Measurements from ENCODE around the gene ODAD4.

Gene ODAD4

DNA sequence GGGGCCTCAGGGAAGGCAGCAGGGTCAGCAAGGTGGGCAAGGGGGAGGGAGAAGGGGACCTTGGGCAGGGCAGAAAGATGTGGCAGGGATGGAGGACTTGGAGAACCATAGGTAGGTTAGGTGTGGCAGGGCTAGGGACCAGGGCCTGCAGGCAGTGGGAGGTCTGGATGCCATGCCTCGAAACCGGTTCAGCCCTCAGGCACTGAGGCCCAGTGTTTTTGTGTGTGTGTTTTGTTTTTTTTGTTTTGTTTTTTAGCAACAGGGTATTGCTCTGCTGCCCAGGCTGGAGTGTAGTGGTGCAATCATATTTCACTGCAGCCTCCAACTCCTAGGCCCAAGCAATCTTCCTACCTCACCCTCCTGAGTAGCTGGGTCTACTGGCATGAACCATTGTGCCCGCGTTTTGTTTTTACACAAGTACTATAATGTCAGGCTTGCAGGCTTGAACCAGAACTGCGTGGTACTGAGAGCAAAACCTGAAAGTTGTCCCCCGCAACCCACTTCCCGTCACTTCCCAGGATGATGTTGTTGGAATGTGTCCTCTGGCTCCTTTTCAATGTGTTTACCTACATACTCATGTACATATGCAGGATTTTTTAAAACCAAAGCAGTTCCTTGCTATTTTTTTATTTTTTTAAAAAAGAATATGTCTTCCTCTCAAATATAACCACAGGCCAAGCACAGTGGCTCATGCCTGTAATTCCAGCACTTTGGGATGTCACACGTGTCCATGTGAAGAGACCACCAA, 12.4 kb downstream of the ODAD4 start:
- TF ChIP-seq GATA2 (IDR thresholded peaks at IDR 0.05; ENCODE audit: low read depth, low read length) (no peak), GATA3 (IDR thresholded peaks at IDR 0.05; ENCODE audit: low read depth, low read length) (no peak)

DNA sequence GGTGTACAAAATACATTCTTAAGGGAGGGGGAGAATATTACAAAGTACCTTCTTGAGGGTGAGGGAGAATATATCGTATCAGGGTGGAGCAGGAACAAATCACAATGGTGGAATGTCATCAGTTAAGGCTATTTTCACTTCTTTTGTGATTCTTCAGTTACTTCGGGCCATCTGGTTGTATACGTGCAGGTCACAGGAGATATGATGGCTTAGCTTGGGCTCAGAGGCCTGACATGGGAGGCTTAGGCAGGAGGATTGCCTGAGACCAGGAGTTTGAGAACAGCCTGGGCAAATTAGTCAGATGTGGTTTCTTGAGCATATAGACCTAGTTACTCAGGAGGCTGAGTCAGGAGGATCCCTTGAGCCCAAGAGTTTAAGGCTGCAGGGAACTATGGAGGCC, 13.1 kb downstream of the ODAD4 start:
- no peak for TF ChIP-seq GATA2 (IDR thresholded peaks at IDR 0.05; ENCODE audit: low read depth, low read length)
- no peak for TF ChIP-seq GATA3 (IDR thresholded peaks at IDR 0.05; ENCODE audit: low read depth, low read length)

DNA sequence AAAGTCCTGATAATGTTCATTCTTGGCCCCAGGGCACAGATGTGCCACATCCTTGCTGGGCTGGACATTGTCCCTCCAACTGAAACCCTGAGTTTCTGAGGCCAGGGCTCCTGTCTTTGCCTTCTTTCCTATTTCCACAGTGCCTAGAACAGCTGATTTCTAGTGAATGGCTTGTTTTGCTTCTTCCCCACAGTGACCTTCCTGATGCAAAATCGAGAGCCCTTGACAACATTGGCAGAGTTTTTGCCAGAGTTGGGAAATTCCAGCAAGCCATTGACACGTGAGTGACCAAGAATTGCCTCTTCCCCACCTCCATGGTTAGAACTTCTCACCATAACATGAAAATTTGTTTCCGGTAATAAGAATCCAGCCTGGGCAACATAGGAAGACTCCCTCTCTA, 14.5 kb downstream of the ODAD4 start:
- TF ChIP-seq GATA3 (IDR thresholded peaks at IDR 0.05; ENCODE audit: low read depth, low read length) (no peak), GATA2 (IDR thresholded peaks at IDR 0.05; ENCODE audit: low read depth, low read length) (no peak)

DNA sequence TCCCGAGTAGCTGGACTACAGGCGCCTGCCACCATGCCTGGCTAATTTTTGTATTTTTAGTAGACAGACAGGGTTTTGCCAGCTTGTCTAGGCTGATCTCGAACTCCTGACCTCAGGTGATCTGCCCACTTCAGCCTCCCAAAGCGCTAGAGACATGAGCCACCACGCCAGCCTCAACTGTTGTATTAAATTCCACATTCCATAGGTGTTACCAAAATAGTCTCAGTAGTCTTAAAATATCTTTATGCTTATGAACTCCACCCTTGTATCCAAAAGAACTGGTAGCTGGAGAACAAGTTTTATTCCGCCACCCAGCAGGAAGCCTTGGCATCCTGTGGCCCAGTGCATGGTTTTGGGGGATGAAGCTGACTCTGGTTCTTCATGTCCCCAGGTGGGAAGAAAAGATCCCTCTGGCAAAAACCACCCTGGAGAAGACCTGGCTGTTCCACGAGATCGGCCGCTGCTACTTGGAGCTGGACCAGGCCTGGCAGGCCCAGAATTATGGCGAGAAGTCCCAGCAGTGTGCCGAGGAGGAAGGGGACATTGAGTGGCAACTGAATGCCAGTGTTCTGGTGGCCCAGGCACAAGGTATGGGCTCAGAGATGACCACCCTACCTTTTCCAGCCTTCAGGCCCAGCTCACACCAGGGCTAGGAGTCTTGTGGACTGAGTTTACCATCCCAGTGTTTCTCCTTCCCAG, 18.5 kb downstream of the ODAD4 start:
- TF ChIP-seq GATA3 (IDR thresholded peaks at IDR 0.05; ENCODE audit: low read depth, low read length) (no peak), GATA2 (IDR thresholded peaks at IDR 0.05; ENCODE audit: low read depth, low read length) (no peak)

DNA sequence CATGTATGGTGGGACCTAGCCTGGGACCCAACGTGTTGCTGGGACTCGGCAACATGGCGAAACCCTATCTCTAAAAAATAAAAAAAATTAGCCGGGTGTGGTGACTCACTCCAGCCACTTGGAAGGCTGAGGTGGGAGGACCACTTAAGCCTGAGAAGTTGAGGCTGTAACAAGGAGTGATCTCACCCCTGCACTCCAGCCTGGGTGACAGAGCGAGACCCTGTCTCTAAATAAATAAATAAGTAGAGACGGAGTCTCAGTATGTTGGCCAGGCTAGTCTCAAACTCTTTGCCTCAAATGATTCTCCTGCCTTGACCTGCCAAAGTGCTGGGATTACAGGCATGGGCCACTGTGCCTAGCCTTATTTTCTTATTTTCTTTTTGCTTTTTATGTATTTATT, 26.1 kb downstream of the ODAD4 start:
- TF ChIP-seq GATA3 (IDR thresholded peaks at IDR 0.05; ENCODE audit: low read depth, low read length) (no peak), GATA2 (IDR thresholded peaks at IDR 0.05; ENCODE audit: low read depth, low read length) (no peak)

DNA sequence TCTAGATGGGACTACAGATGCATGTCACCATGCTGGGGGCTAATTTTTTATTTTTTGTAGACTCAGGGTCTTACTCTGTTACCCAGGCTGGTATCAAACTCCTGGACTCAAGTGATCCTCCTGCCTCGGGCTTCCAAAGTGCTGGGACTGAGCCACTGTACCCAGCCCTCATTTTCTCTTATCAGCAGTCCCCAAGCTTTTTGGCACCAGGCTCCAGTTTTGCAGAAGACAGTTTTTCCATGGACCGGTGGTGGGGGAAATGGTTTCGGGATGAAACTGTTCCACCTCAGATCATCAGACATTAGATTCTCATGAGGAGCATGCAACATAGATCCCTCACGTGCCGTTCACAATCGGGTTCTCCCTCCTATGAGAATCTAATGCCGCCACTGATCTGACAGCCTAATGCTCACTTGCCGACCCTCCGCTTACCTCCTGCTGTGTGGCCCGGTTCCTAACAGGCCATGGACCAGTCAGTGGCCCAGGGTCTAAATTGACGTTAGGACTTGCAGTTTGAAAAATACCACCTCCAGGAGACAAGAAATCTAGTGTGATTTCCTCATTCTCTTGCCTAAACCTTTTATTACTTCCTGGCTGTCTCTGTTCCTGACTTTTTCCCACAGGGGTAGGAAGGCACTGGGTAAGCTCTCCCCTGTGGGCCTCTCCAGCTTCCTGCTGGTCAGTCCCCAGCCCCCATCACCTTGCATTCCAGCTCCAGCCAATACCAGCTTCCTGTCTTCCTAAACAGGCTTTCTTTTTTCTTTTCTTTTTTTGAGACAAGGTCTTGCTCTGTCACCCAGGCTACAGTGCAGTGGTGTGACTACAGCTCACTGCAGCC, 26.8 kb downstream of the ODAD4 start:
- no peak for TF ChIP-seq GATA3 (IDR thresholded peaks at IDR 0.05; ENCODE audit: low read depth, low read length)
- TF ChIP-seq GATA2 (IDR thresholded peaks at IDR 0.05; ENCODE audit: low read depth, low read length) = no peak

DNA sequence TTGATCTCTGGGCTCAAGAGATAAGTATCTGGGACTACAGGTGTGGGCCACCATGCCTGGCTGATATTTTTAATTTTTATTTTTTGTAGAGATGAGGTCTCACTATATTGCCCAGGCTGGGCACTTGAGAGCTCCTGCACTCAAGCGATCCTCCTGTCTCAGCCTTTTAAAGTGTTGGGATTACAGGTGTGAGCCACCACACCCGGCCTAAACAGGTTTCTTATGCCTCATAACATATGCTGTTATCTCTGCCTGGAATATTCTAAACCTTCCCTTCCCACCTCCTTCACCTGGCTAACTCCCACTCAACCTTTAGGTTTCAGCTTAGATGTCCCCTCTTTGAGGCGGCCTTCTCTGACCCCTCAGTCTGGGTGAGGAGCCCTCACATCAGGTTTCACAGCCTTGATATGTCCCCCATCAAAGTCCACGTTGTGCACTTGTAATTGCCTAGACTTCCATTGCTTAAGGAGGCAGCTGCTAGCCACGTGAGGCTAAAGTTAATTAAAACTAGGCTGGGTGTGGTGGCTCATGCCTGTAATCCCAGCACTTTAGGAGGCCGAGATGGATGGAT, 27.5 kb downstream of the ODAD4 start:
- TF ChIP-seq GATA2 (IDR thresholded peaks at IDR 0.05; ENCODE audit: low read depth, low read length) (no peak), GATA3 (IDR thresholded peaks at IDR 0.05; ENCODE audit: low read depth, low read length) (no peak)

DNA sequence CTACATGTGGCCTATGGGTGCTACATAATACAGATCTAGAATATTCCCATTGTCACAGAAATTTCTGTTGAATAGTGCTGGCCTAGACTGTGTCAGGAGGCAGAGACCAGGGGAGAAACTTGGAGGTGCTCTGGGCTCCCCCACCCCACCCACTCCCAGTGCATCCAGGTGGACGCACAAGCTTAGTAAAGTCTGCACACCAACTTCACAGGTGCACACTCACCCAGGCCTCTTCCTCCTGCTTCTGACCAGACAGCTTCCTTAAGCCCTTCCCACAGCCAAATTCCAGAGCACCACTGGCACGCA, 28.6 kb downstream of the ODAD4 start:
- TF ChIP-seq GATA2 (IDR thresholded peaks at IDR 0.05; ENCODE audit: low read depth, low read length) (no peak), GATA3 (IDR thresholded peaks at IDR 0.05; ENCODE audit: low read depth, low read length) (no peak)

DNA sequence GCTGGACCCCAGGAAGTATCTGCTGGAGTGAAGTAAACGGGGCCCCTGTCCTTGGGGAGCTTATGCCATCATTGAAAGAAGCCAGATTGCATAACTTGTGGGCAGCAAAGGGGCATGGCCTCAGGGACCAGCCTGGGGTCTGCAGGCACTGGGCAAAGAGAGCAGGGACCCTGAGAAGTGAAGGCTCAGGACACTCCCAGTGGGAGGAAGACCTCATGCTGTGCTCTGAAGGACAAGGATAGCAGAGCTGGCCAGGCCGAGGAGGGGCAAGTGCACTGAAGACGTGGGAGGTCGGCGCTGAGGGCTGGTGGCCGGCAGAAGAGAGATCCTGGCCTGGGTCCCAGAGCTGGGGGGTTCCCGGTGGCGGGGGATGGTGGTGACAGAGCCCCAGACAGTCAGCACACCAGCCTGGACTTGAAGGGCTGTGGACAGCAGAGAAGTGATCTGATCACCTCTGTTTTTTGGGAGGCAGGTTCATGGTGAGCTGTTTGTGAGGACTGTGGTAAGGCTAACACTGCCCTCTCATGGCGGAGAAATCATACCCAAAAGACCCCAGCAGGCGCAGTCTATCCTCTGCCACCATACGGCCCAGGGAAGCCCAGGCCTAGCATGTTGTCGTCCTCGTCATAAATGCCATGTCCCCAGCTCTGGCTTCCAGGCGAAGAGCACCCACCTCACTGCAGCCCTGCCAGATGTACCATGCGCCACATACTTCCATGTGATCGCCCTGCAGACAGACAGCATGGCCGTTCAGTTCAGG, 29.1 kb downstream of the ODAD4 start:
- no peak for TF ChIP-seq GATA2 (IDR thresholded peaks at IDR 0.05; ENCODE audit: low read depth, low read length)
- TF ChIP-seq GATA3 (IDR thresholded peaks at IDR 0.05; ENCODE audit: low read depth, low read length) = no peak

DNA sequence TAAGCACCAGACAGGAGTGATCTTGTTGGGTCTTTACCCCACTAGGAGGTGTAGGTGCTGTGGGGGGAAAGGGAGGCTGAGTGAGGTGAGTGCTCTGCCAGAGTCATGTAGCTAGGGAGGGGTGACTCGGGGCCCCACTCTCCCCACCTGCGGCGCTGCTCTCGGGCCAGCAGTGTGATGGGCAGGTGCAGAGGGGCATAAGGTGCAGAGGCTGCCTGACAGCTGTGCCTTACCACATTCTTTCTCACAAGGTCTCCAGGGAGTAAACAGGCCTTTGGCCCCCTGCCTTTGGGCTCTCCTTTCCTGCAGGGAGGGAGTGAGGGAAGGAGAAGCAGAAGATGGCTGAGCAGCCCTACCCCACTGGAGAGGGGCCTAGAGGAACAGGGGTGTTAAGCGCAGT, 31.7 kb downstream of the ODAD4 start:
- no peak for TF ChIP-seq GATA3 (IDR thresholded peaks at IDR 0.05; ENCODE audit: low read depth, low read length)
- no peak for TF ChIP-seq GATA2 (IDR thresholded peaks at IDR 0.05; ENCODE audit: low read depth, low read length)

DNA sequence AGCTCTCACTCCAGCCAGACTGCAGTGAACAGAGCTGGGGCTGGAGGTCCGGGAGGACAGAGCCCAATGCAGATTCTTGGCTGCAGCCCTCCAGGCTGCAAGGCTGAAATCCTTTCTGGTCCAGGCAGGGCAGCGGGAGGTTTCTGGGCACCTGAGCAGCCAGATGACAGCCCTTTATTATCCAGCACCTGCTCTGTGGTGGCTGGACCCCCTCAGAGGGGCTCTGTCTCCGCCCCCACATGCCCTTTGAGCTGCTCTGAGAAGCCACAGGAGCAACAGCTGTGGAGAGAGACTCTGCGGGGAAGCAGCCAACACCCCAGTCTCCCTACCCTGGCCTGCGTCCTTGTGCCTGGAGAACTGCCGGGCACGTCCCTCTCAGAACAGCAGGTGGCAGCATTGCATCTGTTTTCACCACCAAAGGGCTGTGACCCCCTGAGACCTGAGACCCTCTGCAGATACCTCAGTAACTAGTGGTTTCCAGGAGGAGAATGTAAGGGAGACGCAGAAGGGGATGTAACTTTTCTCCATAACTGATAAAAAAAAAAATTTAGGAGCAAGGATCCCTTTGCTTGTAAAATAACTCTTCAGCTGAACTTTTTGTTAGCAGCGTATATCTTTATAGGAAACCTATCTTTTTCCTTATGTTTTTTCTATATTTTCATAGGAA, 32.5 kb downstream of the ODAD4 start:
- no peak for TF ChIP-seq GATA3 (IDR thresholded peaks at IDR 0.05; ENCODE audit: low read depth, low read length)
- no peak for TF ChIP-seq GATA2 (IDR thresholded peaks at IDR 0.05; ENCODE audit: low read depth, low read length)

DNA sequence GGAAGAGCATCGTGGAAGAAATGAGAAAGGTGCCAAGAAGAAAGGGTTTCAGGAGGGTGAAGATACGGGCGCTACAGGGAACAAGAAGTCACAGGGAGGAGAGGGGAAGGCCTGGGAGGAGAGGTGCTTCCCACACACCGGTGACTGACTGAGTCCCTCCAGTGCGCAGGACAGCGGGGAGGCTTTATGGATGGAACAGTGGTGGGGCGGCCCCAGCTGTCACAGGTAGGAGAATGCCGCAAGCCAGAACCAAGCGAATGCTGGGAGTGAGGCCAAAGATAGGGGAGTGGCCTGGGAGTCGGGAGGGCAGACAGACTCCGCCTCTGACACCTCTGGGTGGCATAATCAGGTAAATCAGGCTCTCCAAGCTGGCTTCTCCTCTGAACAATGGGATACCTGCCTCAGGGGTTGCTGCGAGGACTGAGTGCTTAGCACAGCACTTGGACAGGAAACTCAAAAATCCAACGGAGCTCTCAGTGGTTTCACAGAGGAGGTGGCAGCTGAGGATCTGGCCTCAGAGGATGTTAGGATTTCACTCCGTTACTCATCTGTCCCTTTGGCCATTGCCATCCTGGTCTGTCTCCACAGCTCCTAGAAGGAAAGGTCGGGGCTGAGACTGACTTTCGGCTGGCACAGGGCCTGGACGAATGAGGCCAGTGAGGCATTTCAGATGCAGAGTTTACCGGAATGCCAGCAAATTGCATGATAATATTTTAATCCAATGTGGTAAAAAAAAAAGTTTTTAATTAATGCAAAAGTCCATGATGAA, 35.5 kb downstream of the ODAD4 start:
- TF ChIP-seq GATA2 (IDR thresholded peaks at IDR 0.05; ENCODE audit: low read depth, low read length) (no peak), GATA3 (IDR thresholded peaks at IDR 0.05; ENCODE audit: low read depth, low read length) (no peak)

Data from SH-SY5Y (cell line).